CD8-positive, alpha-beta memory T cell (primary cell): Measurements from ENCODE around the gene JAKMIP2. TPM values are rescaled to one million over a fixed set of nuclear protein-coding genes. Genes with fewer than 3 reads are reported as not detected.
A peak's percentile ranks its signal among the peaks of the same experiment; 100 is the strongest.

Experiments used
- CTCF ChIA-PET: fragments of 350-600 bp; sonication (Branson Sonifier 250); formaldehyde crosslinking; loops from one replicate; lab custom pipeline; 2021; ENCODE audit warnings: antibody characterized with exemption; lab: Charles Lee
- POLR2A ChIA-PET: fragments of 350-600 bp; sonication (Branson Sonifier 250); formaldehyde crosslinking; loops from one replicate; lab custom pipeline; 2021; ENCODE audit warnings: antibody characterized with exemption; lab: Charles Lee
- DNase-seq, 5 donors: peaks; one replicate each; pipeline versions ENCODE4 v3.0.0 to v3.0.0-alpha.2; 2020 to 2022; ENCODE audit warnings: mixed read lengths in 1 of 5
- H3K27ac ChIP-seq: one replicate; pipeline ENCODE4 v1.7.0; 2013; ENCODE audit warnings: low read depth, mild to moderate bottlenecking, low read length, moderate library complexity
- H3K27me3 ChIP-seq: 2 replicates; pipeline ENCODE4 v1.7.0; 2013; ENCODE audit warnings: low read length, mild to moderate bottlenecking; ENCODE audit not compliant: insufficient read depth, poor library complexity, severe bottlenecking
- H3K36me3 ChIP-seq: 2 replicates; pipeline ENCODE4 v1.7.0; 2013; ENCODE audit warnings: mild to moderate bottlenecking, low read length, moderate library complexity; ENCODE audit not compliant: insufficient read depth
- H3K4me1 ChIP-seq: 2 replicates; pipeline ENCODE4 v1.7.0; 2013; ENCODE audit warnings: mild to moderate bottlenecking, low read length, moderate library complexity; ENCODE audit not compliant: insufficient read depth
- H3K4me3 ChIP-seq: 2 replicates; pipeline ENCODE4 v1.7.0; 2013; ENCODE audit warnings: mild to moderate bottlenecking, low read length
- H3K9me3 ChIP-seq: 2 replicates; pipeline ENCODE4 v1.7.0; 2013; ENCODE audit warnings: mild to moderate bottlenecking, low read length
- H3K27ac Mint-ChIP-seq, 8 donors: one replicate each; pipeline ENCODE4 v1.8.0; 2020 to 2021; ENCODE audit warnings: mixed read lengths in 8 of 8, mild to moderate bottlenecking in 6 of 8, inconsistent platforms in 3 of 8, moderate library complexity in 3 of 8
- H3K27me3 Mint-ChIP-seq, 2 donors: one replicate each; pipeline ENCODE4 v1.8.0; 2020 to 2021; ENCODE audit warnings: mixed read lengths in 2 of 2, mild to moderate bottlenecking in 1 of 2, moderate library complexity in 1 of 2
- H3K36me3 Mint-ChIP-seq, 3 donors: one replicate each; pipeline ENCODE4 v1.8.0; 2020 to 2021; ENCODE audit warnings: mixed read lengths in 3 of 3, inconsistent platforms in 1 of 3, mild to moderate bottlenecking in 1 of 3
- H3K4me1 Mint-ChIP-seq, 3 donors: one replicate each; pipeline ENCODE4 v1.8.0; 2020 to 2021; ENCODE audit warnings: mixed read lengths in 3 of 3, inconsistent platforms in 1 of 3, mild to moderate bottlenecking in 1 of 3
- H3K4me3 Mint-ChIP-seq, 7 donors: one replicate each; pipeline ENCODE4 v1.8.0; 2020 to 2021; ENCODE audit warnings: mixed read lengths in 7 of 7, mild to moderate bottlenecking in 6 of 7, moderate library complexity in 4 of 7, inconsistent platforms in 2 of 7
- H3K9me3 Mint-ChIP-seq, 5 donors: one replicate each; pipeline ENCODE4 v1.8.0; 2020 to 2022; ENCODE audit warnings: mixed read lengths in 5 of 5, mild to moderate bottlenecking in 3 of 5, moderate library complexity in 2 of 5, inconsistent platforms in 1 of 5
- polyA plus RNA-seq: library from polyadenylated mRNA; unstranded; fragments of 300-500 nt; fragmentation: Illumina TruSeq; gene quantifications from one replicate; pipeline ENCODE4 v1.2.3, GENCODE V29; 2021
- total RNA-seq, 2 experiments: library from RNA; stranded (reverse); gene quantifications; one replicate each; pipeline ENCODE4 v1.2.3, GENCODE V29; 2021

The JAKMIP2 gene
- total and polyA plus RNA-seq, 3 experiments from 2014 or later: 1.8 to 6.3 (median 1.8) TPM

- H3K4me1 ChIP-seq: no peaks in the 10 kb centered on the region
- H3K27me3 ChIP-seq: no peaks in the 10 kb centered on the region
- H3K4me3 ChIP-seq: no peak overlapping the region
- Mint-ChIP-seq H3K9me3 (no peaks in the 10 kb centered on the region), H3K4me3 (no peak overlapping the region), H3K27me3 (peaks cover 0 to 1% of the 10 kb centered on the region in 2 donors), H3K27ac (peak overlapping the region in 1 of 8 donors; percentile 33), H3K4me1 (peaks cover 0 to 28% (median 12%) of the 10 kb centered on the region in 3 donors), H3K36me3 (peaks cover 0 to 2% (median 0%) of the 10 kb centered on the region in 3 donors)
- CTCF ChIA-PET: no interaction called here
- no peaks in the 10 kb centered on the region for H3K36me3 ChIP-seq
- no peak overlapping the region for H3K27ac ChIP-seq
- no peaks in the 10 kb centered on the region for H3K9me3 ChIP-seq
- DNase-seq: no peak
- POLR2A ChIA-PET: no interaction called here
These were observed 41.7 kb downstream of the JAKMIP2 start for GRCh38 chr5:147740864-147741263.

DNA sequence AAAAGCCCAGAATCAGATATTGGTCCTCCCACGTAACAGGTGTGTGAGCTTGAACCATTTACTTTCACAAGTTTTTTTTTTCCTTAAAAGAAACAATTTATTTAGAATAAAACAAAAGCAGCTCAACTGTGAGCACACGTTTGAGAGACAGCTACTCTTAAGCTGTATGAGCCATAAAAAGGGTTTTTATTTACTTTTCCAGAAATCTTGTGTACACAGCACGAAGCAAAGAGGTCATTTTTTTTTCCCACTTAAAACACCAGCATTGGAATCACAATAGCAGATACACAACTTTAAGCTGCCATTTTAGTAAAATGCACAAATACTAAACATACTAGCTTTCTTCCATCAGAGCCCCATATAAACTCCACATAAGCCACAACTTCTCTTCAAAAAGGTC is 44.6 kb downstream of the JAKMIP2 start:
- Histone ChIP-seq H3K4me3 (no peak overlapping the region), H3K27ac (no peak overlapping the region), H3K36me3 (no peaks in the 10 kb centered on the region), H3K4me1 (no peaks in the 10 kb centered on the region), H3K9me3 (no peaks in the 10 kb centered on the region), H3K27me3 (no peaks in the 10 kb centered on the region)
- peaks cover 0 to 4% (median 3%) of the 10 kb centered on the region in 5 donors for H3K9me3 Mint-ChIP-seq
- H3K27me3 Mint-ChIP-seq: peaks cover 0 to 1% of the 10 kb centered on the region in 2 donors
- POLR2A ChIA-PET: no interaction called here
- H3K4me1 Mint-ChIP-seq: peaks cover 8 to 27% (median 12%) of the 10 kb centered on the region in 3 donors
- no peak overlapping the region for H3K4me3 Mint-ChIP-seq
- no peak overlapping the region for H3K27ac Mint-ChIP-seq
- DNase-seq: no peak
- H3K36me3 Mint-ChIP-seq: peaks cover 0 to 10% (median 5%) of the 10 kb centered on the region in 3 donors
- CTCF ChIA-PET: no interaction called here

DNA sequence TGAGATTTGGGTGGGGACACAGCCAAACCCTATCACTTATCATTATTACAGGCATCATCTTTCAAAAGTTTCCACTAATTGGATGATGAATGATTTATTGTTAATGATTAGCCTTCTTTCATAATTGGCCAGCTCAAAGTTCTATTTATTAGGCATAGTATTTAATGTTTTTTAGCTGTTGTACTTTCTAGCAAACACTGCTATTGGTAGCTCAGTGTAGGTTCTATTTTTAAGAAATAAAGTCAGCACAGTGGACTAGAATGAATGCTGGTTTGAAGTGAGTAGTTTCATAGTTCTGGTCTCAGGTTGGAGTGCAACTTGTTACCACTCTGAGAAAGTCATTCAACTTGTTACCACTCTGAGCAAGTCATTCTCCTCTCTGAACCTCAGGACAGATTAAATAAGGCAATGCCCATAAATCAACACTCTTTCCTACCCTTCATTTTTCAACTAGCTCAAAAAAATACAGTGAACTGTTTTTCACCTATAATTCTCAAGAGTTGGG is 46.9 kb downstream of the JAKMIP2 start:
- no peak overlapping the region for H3K4me3 Mint-ChIP-seq
- H3K36me3 Mint-ChIP-seq: peaks cover 0 to 10% (median 9%) of the 10 kb centered on the region in 3 donors
- Histone ChIP-seq H3K36me3 (no peaks in the 10 kb centered on the region), H3K4me3 (no peak overlapping the region), H3K27ac (no peak overlapping the region), H3K27me3 (no peaks in the 10 kb centered on the region), H3K4me1 (no peaks in the 10 kb centered on the region), H3K9me3 (no peaks in the 10 kb centered on the region)
- ChIA-PET CTCF (interaction anchor here (1.6 kb wide), 1 partner anchor 9 kb away, joined by 5 read pairs; no protein-coding TSS in a partner anchor), POLR2A (no interaction called here)
- DNase-seq: no peak
- H3K9me3 Mint-ChIP-seq: peaks cover 0 to 4% (median 3%) of the 10 kb centered on the region in 5 donors
- H3K27ac Mint-ChIP-seq: no peak overlapping the region
- H3K27me3 Mint-ChIP-seq: peaks cover 0 to 1% of the 10 kb centered on the region in 2 donors
- H3K4me1 Mint-ChIP-seq: peaks cover 8 to 26% (median 12%) of the 10 kb centered on the region in 3 donors

- no peaks in the 10 kb centered on the region for H3K9me3 ChIP-seq
- ChIA-PET CTCF (interaction anchor here (1.6 kb wide), 1 partner anchor 8 kb away, joined by 5 read pairs; no protein-coding TSS in a partner anchor), POLR2A (no interaction called here)
- H3K36me3 ChIP-seq: no peaks in the 10 kb centered on the region
- no peaks in the 10 kb centered on the region for H3K27me3 ChIP-seq
- no peak overlapping the region for H3K27ac ChIP-seq
- peaks cover 0 to under 1% of the 10 kb centered on the region in 2 donors for H3K27me3 Mint-ChIP-seq
- no peak for DNase-seq
- H3K9me3 Mint-ChIP-seq: peaks cover 0 to 4% (median 3%) of the 10 kb centered on the region in 5 donors
- H3K4me1 ChIP-seq: no peaks in the 10 kb centered on the region
- peaks cover 8 to 22% (median 12%) of the 10 kb centered on the region in 3 donors for H3K4me1 Mint-ChIP-seq
- no peak overlapping the region for H3K4me3 ChIP-seq
- H3K4me3 Mint-ChIP-seq: no peak overlapping the region
- peaks cover 0 to 10% (median 9%) of the 10 kb centered on the region in 3 donors for H3K36me3 Mint-ChIP-seq
- peak overlapping the region in 1 of 8 donors; percentile 3 for H3K27ac Mint-ChIP-seq
These were observed 47.6 kb downstream of the JAKMIP2 start for GRCh38 chr5:147734894-147735293.

GRCh38 chr5:147733075-147733474 is 49.5 kb downstream of the JAKMIP2 start:
- H3K4me1 ChIP-seq: no peaks in the 10 kb centered on the region
- Mint-ChIP-seq H3K27ac (peak overlapping the region in 1 of 8 donors; percentile 57), H3K4me1 (peaks cover 6 to 14% (median 8%) of the 10 kb centered on the region in 3 donors), H3K36me3 (peaks cover 2 to 12% (median 9%) of the 10 kb centered on the region in 3 donors), H3K9me3 (peaks cover 0 to 4% (median 3%) of the 10 kb centered on the region in 5 donors), H3K27me3 (no peaks in the 10 kb centered on the region), H3K4me3 (no peak overlapping the region)
- DNase-seq: no peak
- H3K36me3 ChIP-seq: no peaks in the 10 kb centered on the region
- H3K4me3 ChIP-seq: no peak overlapping the region
- no peaks in the 10 kb centered on the region for H3K27me3 ChIP-seq
- no peaks in the 10 kb centered on the region for H3K9me3 ChIP-seq
- POLR2A ChIA-PET: no interaction called here
- H3K27ac ChIP-seq: no peak overlapping the region
- CTCF ChIA-PET: no interaction called here

DNA sequence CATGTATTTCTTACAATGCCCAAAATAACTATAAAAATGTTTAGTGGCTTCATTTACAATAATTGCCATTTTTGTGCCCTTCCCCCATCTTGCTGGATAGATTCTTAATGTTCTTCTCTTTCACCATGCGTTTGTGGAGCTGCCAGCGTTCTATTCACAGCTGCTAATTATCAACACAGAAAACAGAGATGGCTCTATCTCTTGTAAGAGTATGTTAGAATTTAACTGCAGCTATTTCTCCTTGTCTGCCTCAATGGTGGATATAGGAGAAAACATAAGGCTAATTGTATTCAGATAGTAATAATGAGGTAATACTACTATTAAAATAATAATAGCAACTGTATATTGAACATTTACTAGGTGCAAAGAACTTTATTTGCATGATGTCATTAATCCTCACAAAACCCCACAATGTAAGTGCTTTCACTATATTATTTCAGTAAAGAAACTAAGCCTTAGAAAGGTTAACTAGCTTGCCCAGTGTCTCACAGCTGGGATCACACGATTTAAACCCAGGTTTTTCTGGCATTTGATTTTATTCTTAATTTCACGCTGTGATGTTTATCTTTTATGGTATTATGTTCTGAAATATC is 50.1 kb downstream of the JAKMIP2 start:
- ChIA-PET CTCF (no interaction called here), POLR2A (no interaction called here)
- Histone ChIP-seq H3K4me1 (no peaks in the 10 kb centered on the region), H3K4me3 (no peak overlapping the region), H3K9me3 (no peaks in the 10 kb centered on the region), H3K36me3 (no peaks in the 10 kb centered on the region), H3K27ac (no peak overlapping the region), H3K27me3 (no peaks in the 10 kb centered on the region)
- DNase-seq: no peak
- Mint-ChIP-seq H3K27ac (no peak overlapping the region), H3K4me1 (peaks cover 6 to 14% (median 8%) of the 10 kb centered on the region in 3 donors), H3K27me3 (no peaks in the 10 kb centered on the region), H3K9me3 (peaks cover 0 to 6% (median 3%) of the 10 kb centered on the region in 5 donors), H3K4me3 (no peak overlapping the region), H3K36me3 (peaks cover 2 to 13% (median 9%) of the 10 kb centered on the region in 3 donors)

- Histone ChIP-seq H3K4me1 (no peaks in the 10 kb centered on the region), H3K4me3 (no peak overlapping the region), H3K9me3 (no peaks in the 10 kb centered on the region), H3K36me3 (no peaks in the 10 kb centered on the region), H3K27ac (no peak overlapping the region), H3K27me3 (no peaks in the 10 kb centered on the region)
- Mint-ChIP-seq H3K4me1 (peaks cover 6 to 14% (median 8%) of the 10 kb centered on the region in 3 donors), H3K27ac (no peak overlapping the region), H3K27me3 (peaks cover 0 to 1% of the 10 kb centered on the region in 2 donors), H3K4me3 (no peak overlapping the region), H3K9me3 (peaks cover 0 to 6% (median 3%) of the 10 kb centered on the region in 5 donors), H3K36me3 (peaks cover 2 to 17% (median 10%) of the 10 kb centered on the region in 3 donors)
- ChIA-PET POLR2A (no interaction called here), CTCF (no interaction called here)
- DNase-seq: no peak
These were observed 50.9 kb downstream of the JAKMIP2 start for GRCh38 chr5:147731431-147732290.
